NAMALWA (cell line): ENCODE results near the gene ANKLE1.

ENCODE experiments used
- DNase-seq: peaks from one replicate; pipeline ENCODE4 v3.0.0-alpha.2; 2015; ENCODE audit warnings: low spot score

The ANKLE1 gene, protein sequence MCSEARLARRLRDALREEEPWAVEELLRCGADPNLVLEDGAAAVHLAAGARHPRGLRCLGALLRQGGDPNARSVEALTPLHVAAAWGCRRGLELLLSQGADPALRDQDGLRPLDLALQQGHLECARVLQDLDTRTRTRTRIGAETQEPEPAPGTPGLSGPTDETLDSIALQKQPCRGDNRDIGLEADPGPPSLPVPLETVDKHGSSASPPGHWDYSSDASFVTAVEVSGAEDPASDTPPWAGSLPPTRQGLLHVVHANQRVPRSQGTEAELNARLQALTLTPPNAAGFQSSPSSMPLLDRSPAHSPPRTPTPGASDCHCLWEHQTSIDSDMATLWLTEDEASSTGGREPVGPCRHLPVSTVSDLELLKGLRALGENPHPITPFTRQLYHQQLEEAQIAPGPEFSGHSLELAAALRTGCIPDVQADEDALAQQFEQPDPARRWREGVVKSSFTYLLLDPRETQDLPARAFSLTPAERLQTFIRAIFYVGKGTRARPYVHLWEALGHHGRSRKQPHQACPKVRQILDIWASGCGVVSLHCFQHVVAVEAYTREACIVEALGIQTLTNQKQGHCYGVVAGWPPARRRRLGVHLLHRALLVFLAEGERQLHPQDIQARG

DNA sequence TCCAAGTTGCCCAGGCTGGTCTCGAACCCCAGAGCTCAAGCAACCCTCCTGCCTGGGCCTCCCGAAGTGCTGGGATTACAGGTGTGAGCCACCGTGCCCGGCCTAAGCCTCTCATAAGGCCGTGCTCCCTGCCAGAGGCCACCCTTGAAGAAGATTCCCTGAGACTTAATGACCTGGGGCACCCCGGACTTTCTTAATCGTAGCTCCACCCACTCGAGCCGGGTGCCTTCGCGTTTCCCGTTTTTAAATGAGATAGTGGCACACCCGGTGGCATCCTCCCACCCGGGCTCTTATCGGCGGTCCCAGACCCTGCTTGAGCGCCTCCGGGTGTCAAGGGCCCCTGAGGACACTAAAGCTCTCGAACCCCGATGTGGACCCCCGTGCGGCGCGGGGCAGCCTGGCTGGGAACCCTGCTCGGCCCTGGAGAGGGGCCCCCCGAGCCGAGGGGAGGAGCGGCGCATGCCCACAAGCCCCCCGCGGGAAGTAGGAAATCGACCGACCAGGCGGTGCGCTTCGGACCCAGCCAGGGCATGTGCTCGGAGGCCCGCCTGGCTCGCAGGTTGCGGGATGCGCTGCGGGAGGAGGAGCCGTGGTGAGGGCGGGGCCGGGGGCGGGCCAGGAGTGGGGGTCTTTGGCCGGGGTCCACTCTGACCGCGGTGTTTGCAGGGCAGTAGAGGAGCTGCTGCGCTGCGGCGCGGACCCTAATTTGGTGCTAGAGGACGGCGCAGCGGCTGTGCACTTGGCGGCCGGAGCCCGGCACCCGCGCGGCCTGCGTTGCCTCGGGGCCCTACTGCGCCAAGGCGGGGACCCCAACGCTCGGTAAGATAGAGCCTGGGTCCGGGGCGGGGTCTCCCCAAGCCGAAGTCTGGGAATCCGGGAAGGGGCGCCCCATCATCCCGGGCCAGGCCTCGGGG lies at the start of gene ANKLE1:
Gene ANKLE1 (plus strand): TSS at position 511 of the 914 bp plus-strand sequence. CDS start 20 bp downstream, at position 531.
- DNase-seq, result peak; percentile 90

DNA sequence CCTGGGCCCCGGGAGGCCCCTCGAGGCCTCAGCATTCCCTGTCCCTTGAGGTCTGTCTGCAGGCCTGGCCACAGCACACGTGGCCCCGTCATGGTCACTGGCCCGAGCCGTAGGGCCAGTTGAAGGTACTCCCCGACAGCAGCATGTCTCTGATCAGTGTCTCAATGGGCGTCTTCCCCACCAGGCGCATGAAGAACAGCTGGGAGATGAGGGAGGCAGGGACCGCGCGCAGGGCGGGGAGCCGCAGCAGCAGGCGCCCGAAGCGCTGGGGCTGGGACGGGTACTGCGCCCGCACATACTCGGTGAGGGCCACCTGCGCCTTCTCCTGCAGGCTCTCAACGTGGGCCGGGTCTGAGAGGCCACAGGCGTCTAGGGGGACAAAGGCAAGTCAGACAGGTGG lies 49.4 kb upstream of the ANKLE1 start:
- DNase-seq, result no peak

DNA sequence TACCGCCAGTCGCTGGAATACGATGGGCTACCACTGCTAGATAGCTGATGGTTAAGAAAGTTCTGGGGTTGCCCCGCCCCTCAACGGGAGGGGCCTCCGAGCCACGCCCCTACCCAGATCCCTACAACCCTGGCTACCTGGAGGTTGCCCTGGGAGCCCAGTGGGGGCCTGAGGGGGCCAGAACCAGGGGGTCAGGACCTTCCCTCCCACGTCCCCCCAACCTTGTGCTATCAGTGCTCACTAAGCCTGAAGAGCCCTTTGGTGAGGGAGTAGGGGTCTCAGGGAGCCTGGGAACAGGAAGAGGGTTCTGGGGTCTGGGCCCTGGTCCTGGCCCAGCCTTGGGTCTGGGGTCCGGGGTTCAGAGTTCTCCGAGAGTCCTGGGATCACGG lies 46.8 kb upstream of the ANKLE1 start:
- peak; percentile 66 for DNase-seq

DNA sequence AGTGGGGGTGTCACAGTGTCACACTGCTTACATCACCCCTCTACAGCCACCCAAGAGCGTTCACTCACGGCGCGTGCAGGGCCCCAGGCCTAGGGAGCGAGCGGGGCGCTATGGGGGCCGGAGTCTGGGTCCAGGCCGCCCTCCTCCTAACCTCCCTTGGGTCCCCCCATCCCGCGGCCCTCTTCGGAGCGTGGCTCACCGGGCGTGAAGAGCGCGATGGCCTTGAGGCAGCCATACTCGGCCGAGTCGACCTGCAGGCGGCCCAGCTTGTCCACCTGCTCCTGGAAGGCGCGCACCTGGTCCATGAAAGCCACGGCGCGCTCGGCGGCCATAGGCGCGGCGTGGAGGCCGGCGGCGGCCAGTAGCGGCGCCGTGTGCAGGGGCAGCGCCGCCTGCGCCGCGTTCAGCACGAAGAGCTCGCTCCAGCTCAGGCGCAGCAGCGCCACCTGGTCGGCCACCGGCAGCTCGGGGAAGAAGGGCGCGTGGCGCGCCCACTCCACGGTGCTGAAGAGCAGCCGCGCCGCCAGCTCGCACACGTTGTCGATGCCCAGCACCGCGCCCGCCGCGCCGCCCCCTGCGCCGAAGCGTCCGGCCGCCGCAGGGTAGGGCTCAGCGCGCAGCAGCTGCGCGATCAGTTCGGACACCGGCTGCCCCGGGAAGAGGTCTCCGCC lies 46.3 kb upstream of the ANKLE1 start:
- DNase-seq, result peak; percentile 79

DNA sequence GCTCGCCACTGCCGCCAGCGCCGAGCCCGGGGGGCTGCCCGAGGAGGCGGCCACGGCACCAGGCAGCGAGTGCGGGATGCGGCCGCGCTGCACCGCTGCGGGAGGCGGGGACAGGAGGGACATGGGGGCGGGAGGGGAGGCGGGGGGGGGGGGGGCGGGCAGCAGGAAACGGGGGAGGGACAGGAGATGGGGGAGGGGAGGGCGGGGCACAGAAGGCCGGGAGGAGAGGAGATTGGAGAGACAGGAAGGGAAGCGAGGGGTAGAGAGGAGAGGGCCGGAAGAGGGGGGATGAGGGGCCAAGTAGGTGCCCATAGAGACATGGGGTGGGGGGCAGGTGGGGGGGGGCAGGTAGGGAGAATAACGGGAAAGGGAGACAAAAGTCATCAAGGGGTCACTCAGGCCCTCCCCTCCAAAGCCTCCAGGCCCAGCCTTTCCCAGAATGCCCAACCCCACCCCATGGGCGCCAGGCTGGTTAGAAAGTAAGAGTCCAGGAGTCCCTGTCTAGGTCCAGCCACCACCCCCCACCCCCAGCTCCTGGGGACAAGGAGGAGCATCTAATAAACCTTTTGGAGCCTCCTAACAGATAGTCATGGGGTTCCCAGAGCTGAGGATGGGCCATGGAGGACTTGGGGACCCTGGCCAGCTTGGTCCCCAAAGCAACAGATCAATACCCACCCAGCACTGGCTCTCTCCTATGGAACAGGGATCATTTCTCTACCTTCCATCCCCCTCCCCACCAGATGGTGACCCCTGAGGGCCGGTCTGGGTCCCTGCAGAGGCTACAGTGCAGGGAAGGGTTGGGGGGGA lies 45.5 kb upstream of the ANKLE1 start:
- no peak for DNase-seq

DNA sequence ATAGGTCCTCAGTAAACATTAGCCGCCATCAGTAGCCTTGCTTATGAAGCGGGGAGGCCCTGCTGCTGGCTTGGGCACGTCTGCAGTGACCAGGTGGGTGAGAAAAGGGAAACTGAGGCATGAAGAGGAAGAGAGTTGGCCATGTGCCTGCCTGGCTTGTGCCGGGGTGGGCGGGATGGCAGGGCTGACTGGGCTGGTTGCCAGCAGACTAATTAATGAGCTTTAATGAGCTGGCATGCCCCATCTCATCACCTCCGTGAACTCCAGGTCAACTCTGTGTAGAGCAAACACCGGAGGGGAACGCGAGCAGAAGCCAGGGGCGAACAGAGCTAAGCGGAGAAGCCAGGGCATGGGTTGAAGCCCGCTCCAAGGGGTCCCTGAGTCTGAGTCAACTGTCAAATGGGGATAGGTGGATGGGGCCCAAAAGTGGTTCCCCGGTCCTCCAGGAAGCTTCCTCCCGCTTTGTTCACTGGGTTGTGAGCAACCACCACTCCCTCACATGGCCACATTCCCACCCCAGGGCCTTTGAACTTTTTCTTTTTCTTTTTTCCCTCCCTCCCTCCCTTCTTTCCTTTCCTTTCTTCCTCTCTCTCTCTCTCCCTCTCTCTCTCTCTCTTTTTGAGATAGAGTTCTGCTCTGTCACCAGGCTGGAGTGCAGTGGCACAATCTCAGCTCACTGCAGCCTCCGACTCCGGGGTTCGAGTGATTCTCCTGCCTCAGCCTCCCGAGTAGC lies 44.7 kb upstream of the ANKLE1 start:
- DNase-seq, result peak; percentile 33

DNA sequence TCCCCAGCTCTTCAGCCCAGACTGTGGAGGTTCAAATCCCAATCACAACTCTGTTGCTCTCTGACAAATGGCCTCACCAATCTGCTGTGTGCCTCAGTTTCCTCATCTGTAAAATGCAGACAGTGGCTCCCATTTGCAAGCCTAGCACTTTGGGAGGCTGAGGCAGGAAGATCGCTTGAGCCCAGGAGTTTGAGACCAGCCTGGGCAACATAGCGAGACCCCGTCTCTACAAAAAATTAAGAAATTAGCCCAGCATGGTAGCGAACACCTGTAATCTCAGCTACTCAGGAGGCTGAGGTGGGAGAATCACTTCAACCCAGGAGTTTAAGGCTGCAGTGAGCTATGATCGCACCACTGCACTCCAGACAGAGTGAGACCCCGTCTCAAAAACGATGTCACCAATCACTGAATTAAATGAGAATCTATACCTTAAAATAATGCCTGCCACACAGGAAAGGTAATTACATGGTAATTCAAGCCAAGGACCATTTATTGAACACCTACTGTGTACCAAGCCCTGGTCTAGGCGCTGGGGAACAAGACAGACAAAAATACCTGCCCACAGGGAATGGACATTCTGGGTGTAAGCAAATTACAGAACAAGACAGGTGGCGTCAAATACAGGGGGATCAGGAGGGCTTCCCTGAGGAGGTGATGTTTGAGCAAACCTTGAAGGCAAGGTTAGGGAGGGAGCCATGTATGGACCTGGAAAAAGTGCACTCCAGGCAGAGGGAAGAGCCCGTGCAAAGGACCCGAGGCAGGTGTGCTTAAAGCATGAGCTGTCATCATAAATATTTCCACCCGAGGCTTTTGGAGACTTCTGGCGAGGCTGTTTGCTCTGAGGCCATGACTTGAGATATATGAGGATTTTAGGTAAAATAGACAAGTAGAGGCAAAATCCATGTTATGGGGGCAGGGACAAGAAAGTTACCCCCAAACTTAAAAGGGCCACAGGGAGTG lies 43.7 kb upstream of the ANKLE1 start:
- DNase-seq, result no peak

DNA sequence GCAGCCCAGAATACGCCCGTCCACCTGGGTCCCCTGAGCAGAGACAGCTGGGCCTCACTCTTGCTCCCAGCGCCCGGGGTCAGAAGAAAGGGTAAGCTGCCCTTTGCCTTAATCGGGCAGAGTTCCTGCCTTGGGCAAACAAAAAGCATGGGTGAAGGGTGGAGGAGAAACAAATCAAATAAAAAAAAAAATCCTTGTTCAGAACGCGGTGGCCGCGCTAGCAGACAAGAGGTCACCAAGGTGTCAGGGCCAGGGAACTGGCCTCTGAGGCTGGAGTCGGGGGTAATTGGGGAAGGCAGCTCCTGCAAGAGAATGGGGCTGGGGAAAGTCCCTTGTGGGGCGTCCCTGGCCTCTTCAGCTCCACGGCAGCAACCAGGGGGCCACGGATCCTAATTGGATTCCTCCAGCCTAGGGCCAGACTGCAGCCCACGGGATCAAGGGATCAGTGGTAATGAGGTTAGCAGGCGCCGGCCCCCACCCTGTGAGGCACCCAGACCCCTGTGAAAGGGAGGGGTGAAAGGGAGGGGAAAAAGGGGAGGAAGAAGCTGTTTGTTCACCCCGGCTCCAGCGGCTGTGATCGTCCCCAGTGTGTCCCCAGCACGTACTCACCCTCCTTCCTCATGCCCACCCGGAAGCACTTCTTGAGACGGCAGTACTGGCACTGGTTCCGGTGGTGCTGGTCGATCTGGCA lies 41.5 kb upstream of the ANKLE1 start:
- no peak for DNase-seq

DNA sequence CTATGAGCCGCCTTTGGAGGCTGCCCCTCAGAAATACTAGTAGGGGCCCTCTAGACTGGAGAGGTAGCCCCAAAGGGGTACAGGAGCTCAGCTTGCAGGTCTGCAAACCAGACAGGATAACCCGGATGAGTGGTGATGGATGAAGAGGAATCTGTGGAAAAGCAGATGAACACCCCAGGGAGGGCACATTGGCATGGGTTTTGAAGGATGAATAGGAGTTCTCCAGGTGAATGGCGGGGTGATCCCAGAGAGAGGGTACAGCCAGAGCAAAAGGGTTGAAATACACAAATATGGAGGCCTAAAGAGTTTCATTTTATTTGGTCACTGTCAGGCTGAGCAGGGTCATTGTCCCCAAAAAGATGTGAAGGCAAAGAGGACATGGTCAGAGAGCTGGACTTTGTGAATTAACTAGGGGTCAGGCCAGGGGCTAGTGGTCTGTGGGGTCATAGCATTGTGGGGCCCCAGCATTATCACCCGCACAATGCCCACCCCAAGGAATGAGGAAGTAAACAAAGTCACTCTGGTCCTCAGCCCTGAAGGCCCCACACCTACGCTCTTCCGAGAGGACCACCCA lies 40.8 kb upstream of the ANKLE1 start:
- DNase-seq, result no peak

DNA sequence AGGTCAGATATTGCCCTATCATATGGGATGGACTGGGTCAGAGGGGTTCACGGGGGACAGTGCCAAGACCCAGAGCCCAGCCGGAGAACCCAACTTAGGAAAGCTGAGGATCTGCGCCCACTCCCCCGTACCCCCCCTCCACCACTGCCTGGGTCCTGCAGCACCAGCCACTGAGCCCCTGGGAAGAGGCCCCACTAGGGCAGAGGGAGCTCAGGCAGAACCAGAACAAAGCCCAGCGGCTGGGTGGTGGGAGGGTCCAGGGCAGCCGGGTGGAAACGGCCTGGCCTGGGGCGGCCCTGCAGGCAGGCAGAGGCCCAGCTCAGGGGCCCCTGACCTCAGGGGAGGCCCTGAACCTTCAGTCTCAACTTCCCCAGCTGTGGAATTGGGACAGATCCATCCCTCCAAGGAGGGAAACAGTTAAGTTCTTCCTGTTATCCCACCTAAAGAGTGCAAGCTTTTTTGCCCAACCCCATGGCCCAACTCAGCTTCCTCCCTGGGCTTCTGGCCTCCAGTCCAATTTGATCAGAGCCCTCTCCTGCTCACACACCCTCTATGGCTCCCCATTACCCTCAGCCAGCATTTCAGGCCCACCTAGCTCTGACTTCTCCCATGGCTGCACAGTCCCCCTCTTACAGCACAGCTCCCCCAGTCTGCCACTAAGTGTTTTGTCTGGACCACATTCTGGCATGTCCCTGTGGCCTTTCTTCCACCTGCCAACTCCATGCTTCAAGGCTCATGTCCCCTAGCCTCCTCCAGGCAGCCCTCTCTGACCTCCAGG lies 39.1 kb upstream of the ANKLE1 start:
- no peak for DNase-seq

DNA sequence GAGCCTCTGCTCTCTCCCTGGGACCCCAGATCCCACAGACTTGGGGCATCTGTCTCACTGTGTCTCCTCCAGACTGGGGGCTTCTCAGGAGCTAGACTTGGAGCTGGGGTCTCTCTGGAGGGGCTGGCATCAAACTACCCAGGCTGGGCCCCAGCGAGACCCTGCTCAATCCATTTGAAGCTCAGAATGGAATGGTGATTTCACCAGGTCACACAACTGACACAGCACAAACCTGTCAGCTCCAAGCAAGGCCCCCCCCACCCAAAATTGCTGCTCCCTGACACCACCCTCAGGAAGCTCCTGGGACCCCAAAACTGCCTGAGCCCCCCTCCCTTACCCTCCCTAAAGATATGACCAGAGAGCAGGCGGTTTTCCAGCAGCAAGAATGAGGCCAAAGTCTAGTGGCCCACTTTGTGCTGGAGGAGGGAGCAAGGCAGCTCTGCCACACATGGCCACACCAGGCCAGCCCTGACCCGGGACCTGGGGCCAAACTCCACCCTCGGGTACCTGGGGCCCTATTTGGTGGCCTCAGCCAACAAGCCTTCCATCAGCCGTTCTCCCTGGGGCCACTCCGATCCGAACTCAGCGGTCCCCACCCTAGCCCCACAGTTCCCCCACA lies 38.4 kb upstream of the ANKLE1 start:
- no peak for DNase-seq

DNA sequence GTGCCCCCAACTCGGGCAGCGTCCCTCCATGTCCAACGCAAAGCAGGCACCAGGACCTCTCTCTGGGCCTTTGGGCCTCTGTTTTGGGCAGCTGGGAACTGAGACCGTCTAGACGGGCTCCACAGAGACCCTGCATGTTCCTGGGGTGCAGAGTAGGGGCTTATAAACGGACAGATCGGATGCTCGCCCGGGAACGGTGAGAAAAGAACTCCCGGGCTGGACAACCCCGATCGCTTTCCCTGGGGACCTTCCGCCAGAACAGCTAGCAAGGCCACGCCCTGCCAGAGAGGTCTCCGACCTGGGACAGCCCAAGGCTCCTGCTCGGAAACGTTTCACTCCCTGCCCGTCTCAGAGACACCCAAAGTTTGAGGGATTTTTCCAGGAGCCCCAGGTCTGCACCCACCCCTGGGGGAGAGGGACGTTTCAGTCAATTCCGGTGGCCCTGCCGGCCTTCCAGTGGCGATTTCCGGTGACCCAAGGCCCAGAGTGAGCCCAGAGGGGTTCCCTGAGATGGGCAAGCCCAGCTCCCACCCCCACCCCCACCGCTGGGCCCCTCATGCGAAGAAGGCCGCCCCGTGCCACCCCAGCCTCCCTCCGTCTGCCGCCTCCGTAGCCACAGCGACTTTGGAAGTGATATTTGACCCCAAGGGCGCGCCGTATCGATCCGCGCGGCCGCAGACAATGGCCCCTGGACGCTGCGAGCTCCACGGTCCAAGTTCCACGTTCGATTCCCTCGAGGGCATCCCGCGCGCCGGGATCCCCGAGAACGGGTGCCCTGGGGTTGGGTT lies 37.7 kb upstream of the ANKLE1 start:
- no peak for DNase-seq

DNA sequence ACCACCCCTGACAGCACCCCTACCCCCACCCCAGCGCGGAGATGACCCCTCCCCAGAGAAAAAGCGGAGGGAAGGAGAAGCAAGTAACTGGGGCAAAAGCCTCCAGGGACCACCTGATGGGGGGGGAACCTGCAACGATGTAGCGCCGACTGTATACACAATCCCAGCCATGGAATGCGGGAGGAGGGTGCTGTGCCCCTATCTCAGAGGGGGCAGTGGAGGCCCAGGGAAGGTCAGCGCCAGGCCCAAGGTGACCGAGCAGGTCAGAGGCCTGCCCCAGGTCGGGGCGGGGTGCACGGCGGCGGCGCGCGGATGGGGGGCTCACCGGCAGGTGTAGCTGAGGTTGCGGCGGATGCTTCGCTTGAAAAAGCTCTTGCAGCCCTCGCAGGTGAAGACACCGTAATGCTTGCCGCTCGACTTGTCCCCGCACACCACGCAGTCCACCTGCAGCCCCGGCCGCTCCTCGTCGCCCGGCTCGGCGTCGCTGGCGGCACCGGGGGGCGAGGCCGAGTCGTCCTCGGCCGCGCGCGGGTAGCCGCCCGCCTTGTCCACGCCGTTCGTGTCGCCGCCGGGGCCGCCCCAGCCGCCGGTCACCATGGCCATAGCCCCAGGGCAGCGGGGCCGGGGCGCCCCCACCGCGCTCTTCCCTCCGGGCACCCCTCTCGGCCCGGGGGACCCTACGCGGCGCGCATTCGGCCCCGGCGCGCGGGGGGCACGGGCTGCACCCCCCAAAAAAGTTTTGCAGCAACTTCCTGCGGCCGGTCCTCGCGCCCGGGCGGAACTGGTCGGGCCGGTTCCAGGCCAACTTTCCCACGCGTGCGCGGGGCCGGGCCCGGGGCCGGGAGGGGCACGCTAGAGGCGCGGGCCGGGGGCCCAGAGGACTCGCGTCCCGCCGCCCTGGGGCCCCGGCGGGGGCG lies 36.8 kb upstream of the ANKLE1 start:
- no peak for DNase-seq

DNA sequence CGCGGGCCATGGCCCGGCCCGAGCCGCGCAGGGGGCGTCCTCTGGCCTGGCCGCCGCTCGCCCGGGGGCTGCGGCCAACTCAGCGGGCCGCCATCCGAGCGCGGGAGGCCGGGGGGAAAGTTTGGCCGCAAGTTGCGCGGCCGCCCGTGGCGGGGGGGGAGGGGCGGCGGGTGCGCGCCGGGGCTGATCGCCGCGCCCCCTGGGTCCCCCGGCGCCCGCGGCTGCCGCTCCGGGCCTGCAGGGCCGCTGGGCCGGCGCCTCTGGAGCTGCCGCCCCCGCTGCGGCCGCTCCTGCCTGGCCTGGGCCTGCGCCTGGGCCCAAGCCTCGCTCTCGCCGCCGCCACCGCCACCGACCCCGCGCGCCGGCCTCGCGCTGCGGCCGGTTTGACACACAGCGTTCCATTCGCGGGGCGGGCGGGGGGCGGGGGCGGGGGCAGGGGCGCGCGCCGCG lies 36.1 kb upstream of the ANKLE1 start, which contains the start of gene NR2F6:
Gene NR2F6 (minus strand): TSS at position 385 of the 450 bp plus-strand sequence. CDS start 699 bp downstream, outside the sequence.
- no peak for DNase-seq
